ENCODE measurements around the gene NCAPH2. TPM values are rescaled to one million over a fixed set of nuclear protein-coding genes. Genes with fewer than 3 reads are reported as not detected.

NCAPH2 gene
- total RNA-seq, 1 experiment from 2014 or later = 70.7 TPM

DNA sequence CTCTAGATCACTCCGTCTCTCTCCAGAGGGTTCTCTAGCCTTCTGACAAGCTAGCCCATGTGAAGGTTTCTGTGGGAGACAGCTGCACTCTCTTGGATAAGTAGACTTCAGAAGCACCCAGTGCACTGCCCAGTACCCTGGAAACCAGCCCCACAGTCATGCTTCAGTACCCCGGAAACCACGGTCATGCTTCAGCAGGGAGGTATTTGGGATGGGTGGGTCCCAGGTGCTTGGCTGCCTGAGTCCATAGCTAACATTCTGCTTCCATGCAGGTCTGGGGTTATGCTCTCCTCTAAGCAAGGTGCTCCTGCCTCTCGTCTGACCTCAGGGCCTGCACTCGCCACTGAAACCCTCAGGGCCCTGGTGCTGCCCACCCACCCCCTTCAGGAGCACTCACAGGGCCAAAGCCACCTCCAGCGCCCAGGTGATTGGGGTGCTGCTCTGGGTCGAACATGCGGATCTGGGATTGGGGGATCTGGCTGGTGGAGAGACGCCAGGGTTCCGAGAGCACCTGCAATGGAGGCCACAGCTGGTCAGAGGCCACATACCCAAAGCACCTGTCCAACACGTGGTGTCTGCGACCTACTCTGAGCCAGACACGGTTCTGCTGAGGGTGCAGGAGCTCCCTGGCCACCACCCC lies 62.0 kb downstream of the NCAPH2 start:
- no peak for DNase-seq (ENCODE audit: low read depth)

DNA sequence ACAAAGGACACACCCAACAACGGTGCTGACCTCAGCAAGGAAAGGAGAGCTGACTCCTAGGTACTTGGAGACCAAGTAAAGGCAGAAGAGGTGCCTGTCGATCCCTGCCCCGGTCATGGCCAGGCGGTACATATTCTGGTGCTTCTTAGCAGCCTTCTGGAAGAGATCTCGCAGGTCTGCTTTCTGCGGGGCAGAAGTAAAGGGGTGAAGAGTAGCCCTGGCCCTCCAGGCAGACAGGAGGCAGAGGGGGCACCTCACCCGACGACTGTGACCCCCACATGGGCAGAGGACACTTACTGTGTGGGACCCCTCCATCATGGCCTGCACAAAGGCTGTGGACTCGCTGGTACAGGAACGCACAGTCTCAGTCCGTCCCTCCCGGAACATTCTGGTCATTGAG lies 62.8 kb downstream of the NCAPH2 start:
- DNase-seq (ENCODE audit: low read depth) = no peak

GRCh38 chr22:50571264-50572175 lies 63.5 kb downstream of the NCAPH2 start:
- DNase-seq (ENCODE audit: low read depth) = no peak

DNA sequence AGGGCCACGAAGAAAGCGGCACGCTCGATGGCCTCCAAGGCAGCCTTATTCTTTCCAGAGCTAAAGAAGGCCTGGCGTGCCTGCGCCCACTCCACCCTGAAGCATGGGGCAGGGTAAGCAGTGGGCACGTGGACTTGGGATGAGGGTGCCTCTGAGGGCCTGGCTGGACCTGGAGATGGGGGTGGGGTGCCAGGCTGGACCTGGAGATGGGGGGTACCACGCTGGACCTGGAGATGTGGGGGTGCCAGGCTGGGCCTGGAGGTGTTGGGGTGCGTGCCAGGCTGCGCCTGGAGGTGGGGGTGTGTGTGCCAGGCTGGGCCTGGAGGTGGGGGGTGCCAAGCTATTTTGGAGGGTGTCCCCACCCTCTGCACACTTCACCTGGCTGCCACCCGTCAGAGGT lies 64.9 kb downstream of the NCAPH2 start:
- DNase-seq (ENCODE audit: low read depth) = no peak

DNA sequence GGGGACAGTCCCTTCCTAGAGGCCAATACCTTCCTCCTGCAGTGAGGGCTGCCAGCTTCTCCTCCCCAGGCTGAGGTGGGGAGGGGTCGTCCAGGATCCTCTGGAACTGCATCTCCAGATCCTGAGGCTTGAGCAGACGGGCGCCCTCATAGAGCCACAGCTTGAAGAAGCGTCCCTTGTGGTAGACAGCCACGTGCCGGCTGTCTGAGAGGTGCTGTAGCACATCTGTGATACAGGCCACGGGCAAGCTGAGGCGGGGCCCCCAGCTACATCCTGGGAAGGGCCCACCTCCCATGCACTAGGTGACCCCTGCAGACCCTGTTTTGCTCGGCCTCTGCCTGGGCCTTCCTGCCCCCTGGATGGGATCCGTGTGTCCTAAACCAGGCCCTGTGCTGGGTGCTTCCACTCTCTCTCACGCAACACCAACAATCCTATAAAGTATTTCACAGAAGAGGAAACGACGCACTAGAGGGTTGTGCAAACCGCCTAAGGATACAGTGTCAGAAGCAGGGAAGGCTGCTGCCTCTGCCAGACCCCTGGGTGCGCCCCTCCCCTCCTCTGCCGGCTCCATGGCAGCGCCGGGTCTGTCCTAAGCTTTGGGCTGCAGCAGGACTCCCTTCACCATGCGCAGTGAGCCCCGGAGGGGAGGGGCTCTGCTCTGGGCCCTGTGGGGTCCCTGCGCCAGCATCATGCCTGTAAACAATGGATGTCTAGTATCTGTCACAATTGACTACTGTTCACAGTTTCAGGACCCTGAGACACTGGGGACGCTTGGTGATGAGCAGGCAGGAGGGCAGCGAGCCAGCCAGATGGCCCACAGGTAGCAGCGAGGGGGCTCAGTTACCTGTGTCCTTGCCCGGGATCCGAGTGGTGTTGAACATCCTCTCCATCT lies 65.7 kb downstream of the NCAPH2 start:
- no peak for DNase-seq (ENCODE audit: low read depth)

DNA sequence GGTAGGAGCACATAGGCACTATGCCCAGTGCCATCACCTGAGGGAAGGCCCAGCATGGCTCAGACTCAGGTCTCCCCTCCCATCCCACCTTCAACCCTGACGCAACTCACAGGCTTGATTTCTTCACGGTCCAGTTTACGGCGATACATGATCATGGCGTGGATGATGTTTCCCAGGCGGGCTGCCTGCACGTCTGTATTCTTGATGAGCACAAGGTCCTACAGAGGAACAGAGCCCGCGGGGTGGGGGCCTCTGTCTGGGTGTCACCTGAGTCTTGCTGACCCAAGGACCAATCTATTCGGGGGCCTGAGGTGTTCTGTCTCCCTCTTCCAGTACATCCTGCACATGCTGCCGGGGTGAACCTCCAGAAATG lies 66.3 kb downstream of the NCAPH2 start:
- no peak for DNase-seq (ENCODE audit: low read depth)

Other genes starting within 250 kb of the NCAPH2 start
- 14.6 and 16.9 TPM in 2 replicates for gene MAPK12, start 246.5 kb upstream of the NCAPH2 start, total RNA-seq (2014; rRNA removed; shearing (Covaris generic))
- gene MAPK11, start 237.8 kb upstream of the NCAPH2 start, total RNA-seq (2014; rRNA removed; shearing (Covaris generic)) = 1.3 and 4.8 TPM in 2 replicates
- gene PLXNB2, start 200.6 kb upstream of the NCAPH2 start, total RNA-seq (2014; rRNA removed; shearing (Covaris generic)) = 35.8 and 42.4 TPM in 2 replicates
- 0.09 and 1.3 TPM in 2 replicates for gene DENND6B, start 181.2 kb upstream of the NCAPH2 start, total RNA-seq (2014; rRNA removed; shearing (Covaris generic))
- 29.3 and 39.1 TPM in 2 replicates for gene PPP6R2, start 164.9 kb upstream of the NCAPH2 start, total RNA-seq (2014; rRNA removed; shearing (Covaris generic))
- 40.5 and 47.0 TPM in 2 replicates for gene SBF1, start 33.2 kb upstream of the NCAPH2 start, total RNA-seq (2014; rRNA removed; shearing (Covaris generic))
- gene ADM2, start 26.7 kb upstream of the NCAPH2 start, total RNA-seq (2014; rRNA removed; shearing (Covaris generic)) = 0.03 and 0.23 TPM in 2 replicates
- gene MIOX, start 21.4 kb upstream of the NCAPH2 start, total RNA-seq (2014; rRNA removed; shearing (Covaris generic)) = not detected in 2 replicates
- 13.9 and 25.4 TPM in 2 replicates for gene LMF2, start 522 bp upstream of the NCAPH2 start, total RNA-seq (2014; rRNA removed; shearing (Covaris generic))
- gene SCO2, start 17.4 kb downstream of the NCAPH2 start, total RNA-seq (2014; rRNA removed; shearing (Covaris generic)) = 9.4 and 11.5 TPM in 2 replicates
- 5.1 and 5.3 TPM in 2 replicates for gene TYMP, start 21.8 kb downstream of the NCAPH2 start, total RNA-seq (2014; rRNA removed; shearing (Covaris generic))
- 0.06 TPM in 1 of 2 replicates, not detected in the other for gene KLHDC7B, start 37.7 kb downstream of the NCAPH2 start, total RNA-seq (2014; rRNA removed; shearing (Covaris generic))
- 0.51 TPM in 1 of 2 replicates, not detected in the other for gene SYCE3, start 54.7 kb downstream of the NCAPH2 start, total RNA-seq (2014; rRNA removed; shearing (Covaris generic))
- 6.1 and 7.9 TPM in 2 replicates for gene CPT1B, start 70.2 kb downstream of the NCAPH2 start, total RNA-seq (2014; rRNA removed; shearing (Covaris generic))
- 18.3 and 26.2 TPM in 2 replicates for gene CHKB, start 74.6 kb downstream of the NCAPH2 start, total RNA-seq (2014; rRNA removed; shearing (Covaris generic))
- gene MAPK8IP2, start 92.6 kb downstream of the NCAPH2 start, total RNA-seq (2014; rRNA removed; shearing (Covaris generic)) = 3.7 and 4.4 TPM in 2 replicates
- 12.5 and 16.0 TPM in 2 replicates for gene ARSA, start 119.9 kb downstream of the NCAPH2 start, total RNA-seq (2014; rRNA removed; shearing (Covaris generic))
- gene SHANK3, start 164.6 kb downstream of the NCAPH2 start, total RNA-seq (2014; rRNA removed; shearing (Covaris generic)) = 0.33 and 0.46 TPM in 2 replicates
- not detected in 2 replicates for gene ACR, start 230.0 kb downstream of the NCAPH2 start, total RNA-seq (2014; rRNA removed; shearing (Covaris generic))